ENCODE measurements around the gene SLC6A6.

The SLC6A6 gene

GRCh38 chr3:14371573-14372474 is 30.6 kb upstream of the SLC6A6 start:
- no peak for DNase-seq (ENCODE audit: low read depth in 2 of 2)

- DNase-seq (ENCODE audit: low read depth in 2 of 2) = no peak
These were observed 29.8 kb upstream of the SLC6A6 start for GRCh38 chr3:14372587-14372986.

- no peak for DNase-seq (ENCODE audit: low read depth in 2 of 2)
These were observed 28.5 kb upstream of the SLC6A6 start for GRCh38 chr3:14373753-14374376.

- no peak for DNase-seq (ENCODE audit: low read depth in 2 of 2)
These were observed 27.9 kb upstream of the SLC6A6 start for GRCh38 chr3:14374444-14374883.

GRCh38 chr3:14375192-14375591 is 27.2 kb upstream of the SLC6A6 start:
- no peak for DNase-seq (ENCODE audit: low read depth in 2 of 2)

GRCh38 chr3:14376348-14377043 is 25.9 kb upstream of the SLC6A6 start:
- DNase-seq (ENCODE audit: low read depth in 2 of 2) = no peak

GRCh38 chr3:14377044-14377837 is 25.2 kb upstream of the SLC6A6 start:
- DNase-seq (ENCODE audit: low read depth in 2 of 2) = no peak

GRCh38 chr3:14377838-14378169 is 24.6 kb upstream of the SLC6A6 start:
- no peak for DNase-seq (ENCODE audit: low read depth in 2 of 2)

GRCh38 chr3:14378415-14378814 is 24.0 kb upstream of the SLC6A6 start:
- DNase-seq (ENCODE audit: low read depth in 2 of 2) = no peak

- no peak for DNase-seq (ENCODE audit: low read depth in 2 of 2)
These were observed 22.6 kb upstream of the SLC6A6 start for GRCh38 chr3:14379843-14380242.

GRCh38 chr3:14386254-14386653 is 16.2 kb upstream of the SLC6A6 start:
- no peak for DNase-seq (ENCODE audit: low read depth in 2 of 2)

- no peak for DNase-seq (ENCODE audit: low read depth in 2 of 2)
These were observed 14.2 kb upstream of the SLC6A6 start for GRCh38 chr3:14388201-14388600.

- no peak for DNase-seq (ENCODE audit: low read depth in 2 of 2)
These were observed 13.2 kb upstream of the SLC6A6 start for GRCh38 chr3:14389166-14389606.

GRCh38 chr3:14389716-14390115 is 12.7 kb upstream of the SLC6A6 start:
- no peak for DNase-seq (ENCODE audit: low read depth in 2 of 2)

- no peak for DNase-seq (ENCODE audit: low read depth in 2 of 2)
These were observed 11.4 kb upstream of the SLC6A6 start for GRCh38 chr3:14391033-14391432.

GRCh38 chr3:14392231-14392630 is 10.2 kb upstream of the SLC6A6 start:
- no peak for DNase-seq (ENCODE audit: low read depth in 2 of 2)

- DNase-seq (ENCODE audit: low read depth in 2 of 2) = no peak
These were observed 9.5 kb upstream of the SLC6A6 start for GRCh38 chr3:14392803-14393319.

- DNase-seq (ENCODE audit: low read depth in 2 of 2) = no peak
These were observed 8.8 kb upstream of the SLC6A6 start for GRCh38 chr3:14393440-14394106.

GRCh38 chr3:14396031-14396692 is 6.2 kb upstream of the SLC6A6 start:
- DNase-seq (ENCODE audit: low read depth in 2 of 2) = no peak

GRCh38 chr3:14397046-14397445 is 5.4 kb upstream of the SLC6A6 start:
- DNase-seq (ENCODE audit: low read depth in 2 of 2) = no peak
